Activated CD4-positive, alpha-beta T cell treated with anti-CD3 and anti-CD28 coated beads, Interleukin-2, amount 10 ng/mL, durations not matched to agents 7 days and 5 days (primary cell): ENCODE results near the gene SPTBN4. TPM values are rescaled to one million over a fixed set of nuclear protein-coding genes. Genes with fewer than 3 reads are reported as not detected.

ENCODE experiments used
- CTCF ChIA-PET: fragments of 350-600 bp; sonication (Branson Sonifier 250); formaldehyde crosslinking; loops from one replicate; lab custom pipeline; 2021; ENCODE audit warnings: antibody characterized with exemption; lab: Charles Lee
- POLR2A ChIA-PET: fragments of 350-600 bp; sonication (Branson Sonifier 250); formaldehyde crosslinking; loops from one replicate; lab custom pipeline; 2021; ENCODE audit warnings: antibody characterized with exemption; lab: Charles Lee
- DNase-seq: peaks from one replicate; pipeline ENCODE4 v3.0.0-alpha.2; 2020
- H3K27ac Mint-ChIP-seq: one replicate; pipeline ENCODE4 v1.8.0; 2021; ENCODE audit warnings: mild to moderate bottlenecking, moderate library complexity, mixed read lengths
- H3K27me3 Mint-ChIP-seq: one replicate; pipeline ENCODE4 v1.8.0; 2021; ENCODE audit warnings: mixed read lengths
- H3K36me3 Mint-ChIP-seq: one replicate; pipeline ENCODE4 v1.8.0; 2021; ENCODE audit warnings: low read depth, mixed read lengths
- H3K4me1 Mint-ChIP-seq: one replicate; pipeline ENCODE4 v1.8.0; 2021; ENCODE audit warnings: mixed read lengths
- H3K4me3 Mint-ChIP-seq: one replicate; pipeline ENCODE4 v1.8.0; 2021; ENCODE audit warnings: mild to moderate bottlenecking, moderate library complexity, mixed read lengths
- H3K9me3 Mint-ChIP-seq: one replicate; pipeline ENCODE4 v1.8.0; 2021; ENCODE audit warnings: mixed read lengths
- total RNA-seq, 2 experiments: library from RNA; stranded (reverse); gene quantifications; one replicate each; pipeline ENCODE4 v1.2.3, GENCODE V29; 2021

Gene SPTBN4
- total RNA-seq, 2 experiments from 2014 or later: 0.23 to 0.50 TPM

GRCh38 chr19:40596608-40597328, 130.0 kb downstream of the SPTBN4 start:
- H3K4me3 Mint-ChIP-seq: no peak overlapping the region
- DNase-seq: no peak
- H3K36me3 Mint-ChIP-seq: peaks cover 2% of the 10 kb centered on the region
- H3K27ac Mint-ChIP-seq: no peak overlapping the region
- peaks cover 43% of the 10 kb centered on the region for H3K27me3 Mint-ChIP-seq
- H3K9me3 Mint-ChIP-seq: no peaks in the 10 kb centered on the region
- peaks cover 47% of the 10 kb centered on the region for H3K4me1 Mint-ChIP-seq
- POLR2A ChIA-PET: no interaction called here
- CTCF ChIA-PET: interaction anchor here (2.0 kb wide), 1 partner anchor 132 kb away, joined by 8 read pairs; the partner anchor contains the start of gene BLVRB

DNA sequence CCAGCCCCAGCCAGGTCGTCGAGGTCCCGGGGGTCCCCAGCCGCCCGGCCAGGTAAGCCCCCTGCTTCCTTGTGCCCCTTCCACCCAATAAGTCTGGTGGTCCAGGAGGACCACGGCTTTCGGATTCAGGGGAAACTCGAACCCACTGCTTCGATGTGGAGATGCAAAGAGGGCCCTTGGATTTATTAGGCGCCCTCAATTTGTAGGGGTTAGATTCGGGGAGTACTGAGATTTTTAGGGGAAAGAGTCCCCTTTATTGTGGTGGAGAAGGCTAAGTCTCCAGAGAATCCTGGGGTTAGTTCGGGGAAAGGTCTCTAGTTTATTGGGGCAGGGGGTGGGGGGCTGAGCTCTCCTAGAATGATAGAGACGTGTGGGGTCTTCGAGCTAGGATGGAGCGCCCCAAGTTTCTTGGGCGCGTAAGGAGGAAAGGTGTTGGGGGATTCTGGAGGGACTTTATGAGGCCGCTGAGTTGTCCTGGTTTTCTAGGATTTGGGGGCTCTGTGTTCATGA, 130.6 kb downstream of the SPTBN4 start:
- no peak overlapping the region for H3K4me3 Mint-ChIP-seq
- no peak for DNase-seq
- peaks cover 47% of the 10 kb centered on the region for H3K27me3 Mint-ChIP-seq
- POLR2A ChIA-PET: no interaction called here
- no peak overlapping the region for H3K27ac Mint-ChIP-seq
- peaks cover 51% of the 10 kb centered on the region for H3K4me1 Mint-ChIP-seq
- no peaks in the 10 kb centered on the region for H3K36me3 Mint-ChIP-seq
- no peaks in the 10 kb centered on the region for H3K9me3 Mint-ChIP-seq
- CTCF ChIA-PET: interaction anchor here (0.5 to 2.0 kb wide), 5 partner anchors 8 to 1189 kb away, joined by 3 to 8 read pairs (median 3); partner anchors contain the start of gene BLVRB

DNA sequence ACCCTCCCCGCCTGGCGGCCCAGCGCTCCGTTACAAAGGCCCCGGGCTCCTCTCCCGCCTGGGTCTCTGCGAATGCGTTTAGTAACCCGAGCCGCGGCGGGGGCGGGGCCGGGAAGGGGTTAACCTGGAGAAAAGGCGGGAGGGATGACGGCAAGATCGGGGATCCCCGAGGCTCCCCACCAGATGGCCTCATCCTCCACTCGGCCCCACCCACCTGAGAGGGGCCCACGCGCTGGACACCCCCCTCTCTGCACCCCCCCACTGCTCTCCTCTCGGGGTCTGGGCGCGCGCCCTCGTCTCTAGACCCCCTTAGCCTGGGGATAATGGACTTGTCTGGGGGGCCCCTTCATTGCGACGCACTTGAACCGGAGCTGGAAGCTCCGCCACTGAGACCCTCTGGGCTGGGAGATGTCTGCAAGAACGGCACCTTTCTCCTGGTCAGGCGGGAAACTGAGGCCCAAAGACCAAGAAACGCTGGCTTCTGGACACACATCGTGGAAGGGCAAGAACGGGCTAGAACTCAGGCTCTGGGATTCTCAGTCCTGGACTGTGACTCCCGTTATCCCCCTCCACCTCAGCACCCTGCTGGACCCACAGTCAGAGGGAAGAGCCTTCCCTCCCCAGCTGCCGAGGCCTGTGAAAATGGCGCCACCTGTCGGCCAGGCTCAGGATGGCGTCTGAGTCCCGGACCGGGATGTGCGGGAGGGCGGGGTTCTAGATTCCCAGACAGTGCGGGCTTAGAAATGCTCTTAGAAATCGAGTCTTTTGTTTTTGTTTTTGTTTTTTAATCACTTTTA, 131.5 kb downstream of the SPTBN4 start:
- H3K4me1 Mint-ChIP-seq: peaks cover 60% of the 10 kb centered on the region
- H3K27me3 Mint-ChIP-seq: peaks cover 51% of the 10 kb centered on the region

DNA sequence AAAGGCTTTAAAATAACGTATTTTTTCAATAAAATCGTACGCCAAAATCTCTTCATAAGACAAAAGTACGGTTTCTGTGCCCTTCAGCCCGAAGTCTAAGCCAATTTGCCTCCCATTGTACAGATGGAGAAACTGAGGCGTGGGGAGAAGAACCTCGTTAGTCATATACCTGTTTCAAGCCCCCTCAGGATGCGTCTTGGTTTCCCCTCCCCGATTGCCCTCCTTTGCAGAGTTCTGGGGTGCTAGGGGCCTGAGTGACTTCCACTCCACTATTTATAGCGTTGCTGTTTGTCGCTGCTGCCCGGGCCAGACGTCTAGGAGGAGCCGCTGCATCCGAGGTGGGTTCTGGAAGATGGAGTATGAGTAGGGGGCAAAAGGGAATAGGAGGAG, 132.1 kb downstream of the SPTBN4 start:
- Mint-ChIP-seq H3K27ac (no peak overlapping the region), H3K27me3 (peaks cover 51% of the 10 kb centered on the region), H3K4me3 (no peak overlapping the region)

More for the DNA sequence above, 131.5 kb downstream of the SPTBN4 start:
- ChIA-PET CTCF (interaction anchor here (0.5 to 2.0 kb wide), 13 partner anchors 9 to 1643 kb away, joined by 3 to 8 read pairs (median 3); partner anchors contain the start of gene BLVRB), POLR2A (no interaction called here)
- no peaks in the 10 kb centered on the region for H3K9me3 Mint-ChIP-seq
- DNase-seq: peak; percentile 84
- H3K36me3 Mint-ChIP-seq: no peaks in the 10 kb centered on the region
- H3K27ac Mint-ChIP-seq: no peak overlapping the region
- H3K4me3 Mint-ChIP-seq: no peak overlapping the region

DNA sequence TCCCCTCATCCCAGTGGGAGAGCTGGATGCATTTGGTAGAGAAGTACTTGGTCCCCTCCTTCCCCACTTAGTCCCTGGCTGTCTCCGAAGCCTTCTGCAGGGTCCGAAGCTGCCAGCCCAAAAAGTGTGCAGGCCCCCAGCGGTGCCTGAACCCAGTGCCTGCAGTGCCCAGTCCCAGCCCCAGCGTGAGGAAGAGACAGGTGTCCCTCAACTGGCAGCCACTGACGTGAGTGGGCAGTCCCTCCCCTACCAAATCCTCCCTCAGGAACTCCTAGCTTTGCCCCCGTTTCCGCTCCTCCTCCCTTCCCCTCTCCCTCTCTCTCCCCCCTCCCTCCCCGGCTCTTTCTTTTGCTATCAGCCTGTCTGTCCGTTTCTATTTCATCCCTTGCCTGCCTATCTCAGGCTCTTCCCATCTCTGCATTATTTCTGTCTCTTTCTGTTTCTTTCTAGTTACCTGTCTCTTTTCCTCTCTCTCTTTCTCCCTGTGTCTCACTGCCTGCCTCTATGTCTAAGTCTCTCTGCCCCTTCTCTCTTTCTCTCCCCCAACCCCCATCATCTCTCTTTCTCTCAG, 132.6 kb downstream of the SPTBN4 start:
- Mint-ChIP-seq H3K36me3 (no peaks in the 10 kb centered on the region), H3K4me1 (peaks cover 66% of the 10 kb centered on the region), H3K9me3 (no peaks in the 10 kb centered on the region), H3K27me3 (peaks cover 51% of the 10 kb centered on the region), H3K4me3 (no peak overlapping the region), H3K27ac (no peak overlapping the region)
- ChIA-PET CTCF (interaction anchor here (0.5 to 1.5 kb wide), 6 partner anchors 22 to 294 kb away, joined by 3 to 4 read pairs (median 4); no protein-coding TSS in a partner anchor), POLR2A (no interaction called here)
- peak; percentile 24 for DNase-seq

More for the DNA sequence above, 132.1 kb downstream of the SPTBN4 start:
- no peak for DNase-seq
- Mint-ChIP-seq H3K36me3 (no peaks in the 10 kb centered on the region), H3K4me1 (peaks cover 66% of the 10 kb centered on the region), H3K9me3 (no peaks in the 10 kb centered on the region)
- ChIA-PET CTCF (interaction anchor here (0.5 to 2.0 kb wide), 10 partner anchors 11 to 294 kb away, joined by 3 to 8 read pairs (median 3); partner anchors contain the start of gene BLVRB), POLR2A (no interaction called here)

- DNase-seq: no peak
- POLR2A ChIA-PET: no interaction called here
- H3K27me3 Mint-ChIP-seq: peaks cover 50% of the 10 kb centered on the region
- H3K4me1 Mint-ChIP-seq: peaks cover 66% of the 10 kb centered on the region
- H3K4me3 Mint-ChIP-seq: peak overlapping the region; percentile 6
- H3K9me3 Mint-ChIP-seq: no peaks in the 10 kb centered on the region
- CTCF ChIA-PET: interaction anchor here (1.1 to 1.5 kb wide), 3 partner anchors 23 to 295 kb away, joined by 3 to 4 read pairs (median 3); no protein-coding TSS in a partner anchor
- H3K27ac Mint-ChIP-seq: no peak overlapping the region
- H3K36me3 Mint-ChIP-seq: no peaks in the 10 kb centered on the region
Observed at GRCh38 chr19:40599902-40600569, 133.2 kb downstream of the SPTBN4 start.

DNA sequence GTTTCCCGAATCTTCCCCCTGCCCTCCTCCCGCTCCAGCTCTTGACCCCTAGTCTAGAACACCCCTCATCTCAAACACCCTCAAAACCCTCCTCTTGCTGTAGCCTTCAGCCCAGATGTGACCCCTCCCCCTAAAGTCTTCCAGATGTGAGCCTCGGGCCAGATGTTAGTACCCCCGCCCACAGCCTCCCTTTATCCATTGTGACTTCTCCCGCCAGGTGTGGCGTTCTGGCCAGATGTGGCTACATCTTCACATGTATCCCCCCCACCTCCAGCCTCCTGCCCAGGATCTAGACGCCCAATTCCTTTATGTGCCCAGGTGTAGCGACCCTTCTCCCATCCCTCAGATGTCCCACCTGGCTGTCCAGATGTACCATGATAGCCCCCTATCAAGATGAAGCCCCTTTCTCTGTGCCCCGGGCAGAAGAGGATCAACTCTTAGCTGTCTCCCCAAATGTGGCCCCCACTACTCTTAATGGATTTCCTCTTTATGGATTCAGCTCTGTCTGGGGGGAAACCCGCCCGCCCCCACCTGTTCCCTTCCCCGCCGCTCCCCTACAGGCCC, 133.9 kb downstream of the SPTBN4 start:
- H3K36me3 Mint-ChIP-seq: no peaks in the 10 kb centered on the region
- no peak for DNase-seq
- POLR2A ChIA-PET: no interaction called here
- no peaks in the 10 kb centered on the region for H3K9me3 Mint-ChIP-seq
- H3K4me3 Mint-ChIP-seq: peak overlapping the region; percentile 6
- no peak overlapping the region for H3K27ac Mint-ChIP-seq
- peaks cover 65% of the 10 kb centered on the region for H3K4me1 Mint-ChIP-seq
- CTCF ChIA-PET: interaction anchor here (0.6 to 1.1 kb wide), 2 partner anchors 51 to 176 kb away, joined by 3 read pairs; no protein-coding TSS in a partner anchor
- H3K27me3 Mint-ChIP-seq: peaks cover 46% of the 10 kb centered on the region

- no peaks in the 10 kb centered on the region for H3K36me3 Mint-ChIP-seq
- peak within 1 kb of the TSS; percentile 6 for H3K4me3 Mint-ChIP-seq
- no peaks in the 10 kb centered on the region for H3K9me3 Mint-ChIP-seq
- peaks cover 67% of the 10 kb centered on the region for H3K4me1 Mint-ChIP-seq
- DNase-seq: no peak
- ChIA-PET POLR2A (interaction anchor here (0.6 kb wide), 1 partner anchor 46 kb away, joined by 6 read pairs; no protein-coding TSS in a partner anchor), CTCF (interaction anchor here (0.6 to 1.6 kb wide), 5 partner anchors 8 to 177 kb away, joined by 3 to 5 read pairs (median 3); no protein-coding TSS in a partner anchor)
- peaks cover 43% of the 10 kb centered on the region for H3K27me3 Mint-ChIP-seq
- H3K27ac Mint-ChIP-seq: no peak within 1 kb of the TSS
Observed at GRCh38 chr19:40601134-40601974, 134.6 kb downstream of the SPTBN4 start, which contains the start of gene LTBP4. TSS of gene LTBP4 (plus strand) at chr19:40601369. CDS start at chr19:40601388, 19 bp downstream.

DNA sequence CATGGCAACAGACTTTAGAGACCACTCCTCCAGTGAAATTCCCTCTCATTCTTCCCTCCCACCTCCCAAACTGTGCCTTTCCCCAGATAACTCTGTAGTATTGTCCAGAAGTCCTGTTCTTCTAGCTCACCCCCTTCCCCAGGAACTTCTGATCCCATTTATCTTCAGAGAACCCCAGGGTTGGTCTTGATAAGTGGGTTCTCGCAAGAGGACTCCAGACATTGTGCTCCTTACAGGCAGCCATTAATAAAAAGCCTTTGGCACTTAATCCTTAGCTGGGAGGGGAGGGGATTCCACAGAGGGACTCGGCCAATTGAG, 136.2 kb downstream of the SPTBN4 start:
- Mint-ChIP-seq H3K27me3 (peaks cover 35% of the 10 kb centered on the region), H3K9me3 (no peaks in the 10 kb centered on the region), H3K36me3 (peaks cover 2% of the 10 kb centered on the region), H3K27ac (no peak overlapping the region), H3K4me3 (peak overlapping the region; percentile 85), H3K4me1 (peaks cover 74% of the 10 kb centered on the region)
- CTCF ChIA-PET: interaction anchor here (0.7 to 2.2 kb wide), 9 partner anchors 10 to 160 kb away, joined by 3 to 12 read pairs (median 4); no protein-coding TSS in a partner anchor
- no peak for DNase-seq
- POLR2A ChIA-PET: interaction anchor here (0.6 kb wide), 1 partner anchor 79 kb away, joined by 4 read pairs; no protein-coding TSS in a partner anchor

DNA sequence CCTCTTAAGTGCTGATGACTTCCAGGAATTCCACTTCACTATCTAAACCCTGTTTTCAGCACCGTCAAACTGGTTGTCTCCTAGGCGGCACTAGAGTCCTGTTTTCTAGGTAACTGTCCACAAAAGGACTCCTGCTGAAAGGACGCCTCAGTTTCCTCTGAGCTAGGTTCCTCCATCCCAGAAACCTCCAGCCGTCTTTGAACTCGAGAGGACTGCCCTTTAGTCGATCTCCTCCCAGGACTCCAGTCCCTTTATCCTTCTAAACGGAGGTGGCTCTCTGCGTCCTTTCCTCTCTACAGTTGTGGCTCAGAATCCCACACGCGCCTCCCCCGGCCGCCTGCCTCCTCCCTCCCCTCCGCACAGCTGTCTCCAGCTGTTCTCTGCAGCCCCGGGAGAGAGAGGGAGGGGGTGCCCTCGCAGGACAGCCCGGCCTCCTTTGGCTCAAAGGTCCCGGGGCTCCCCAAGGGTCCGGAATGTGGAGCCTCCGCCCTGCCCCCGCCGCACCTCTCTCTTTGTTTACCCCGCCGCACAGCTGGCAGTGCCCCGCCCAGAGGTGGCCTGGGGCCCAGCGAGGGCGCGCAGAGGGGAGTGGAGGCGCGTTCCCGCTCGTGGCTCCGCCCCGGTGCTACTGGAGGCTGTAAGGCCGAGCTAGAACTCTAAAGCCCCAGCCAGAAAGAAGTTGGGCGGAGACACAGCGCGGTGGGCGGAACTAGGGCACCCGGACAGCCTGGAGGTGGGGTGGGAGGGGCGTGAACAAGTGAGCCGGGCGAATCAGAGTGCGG, 136.8 kb downstream of the SPTBN4 start:
- POLR2A ChIA-PET: interaction anchor here (0.6 kb wide), 2 partner anchors 11 to 79 kb away, joined by 3 to 4 read pairs; no protein-coding TSS in a partner anchor
- H3K36me3 Mint-ChIP-seq: peaks cover 2% of the 10 kb centered on the region
- DNase-seq: peak; percentile 99
- peaks cover 31% of the 10 kb centered on the region for H3K27me3 Mint-ChIP-seq
- H3K4me3 Mint-ChIP-seq: peak overlapping the region; percentile 85
- peak overlapping the region; percentile 98 for H3K27ac Mint-ChIP-seq
- CTCF ChIA-PET: interaction anchor here (0.5 to 2.2 kb wide), 11 partner anchors 10 to 161 kb away, joined by 3 to 12 read pairs (median 4); no protein-coding TSS in a partner anchor
- H3K9me3 Mint-ChIP-seq: no peaks in the 10 kb centered on the region
- H3K4me1 Mint-ChIP-seq: peaks cover 73% of the 10 kb centered on the region
